ENCODE results near the gene GPATCH2.
"Not testable (repeated sequence)": the region's sequence is repeated elsewhere in the genome, so short reads cannot be mapped to it uniquely, and the experiment has no call there.

Gene GPATCH2

DNA sequence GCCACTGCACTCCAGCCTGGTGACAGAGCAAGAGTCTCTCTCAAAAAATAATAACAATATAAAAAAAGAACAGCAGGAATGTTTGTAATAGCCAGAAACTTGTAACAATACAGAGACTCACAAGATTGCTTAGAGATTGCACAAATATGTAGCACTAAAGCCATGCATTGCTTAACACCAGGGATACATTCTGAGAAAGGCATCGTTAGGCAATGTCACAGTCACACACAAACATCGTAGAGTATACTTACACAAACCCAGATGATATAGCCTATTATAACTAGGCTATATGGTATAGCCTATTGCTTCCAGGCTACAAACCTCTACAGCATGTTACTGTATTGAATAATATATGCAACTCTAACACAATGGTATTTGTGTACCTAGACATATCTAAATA, 45.3 kb downstream of the GPATCH2 start:
- Histone ChIP-seq H3K4me1 (ENCODE audit: control insufficient read depth, insufficient read depth, low read length, poor library complexity, severe bottlenecking) (no peaks in the 10 kb centered on the region), H3K36me3 (ENCODE audit: control insufficient read depth, insufficient read depth, low read length) (no peaks in the 10 kb centered on the region), H3K4me3 (ENCODE audit: insufficient read depth, low read depth, low read length, poor library complexity, severe bottlenecking) (no peak overlapping the region), H3K9me3 (ENCODE audit: control insufficient read depth, low read length) (no peaks in the 10 kb centered on the region), H3K27ac (ENCODE audit: insufficient read depth, low read length, poor library complexity, severe bottlenecking) (no peak overlapping the region), H3K27me3 (replicated peaks; ENCODE audit: control insufficient read depth, insufficient read depth, low read length, poor library complexity, severe bottlenecking) (no peaks in the 10 kb centered on the region)
- no peak for DNase-seq

- H3K9me3 ChIP-seq (ENCODE audit: control insufficient read depth, low read length); DNase-seq; H3K27me3 ChIP-seq (replicated peaks; ENCODE audit: control insufficient read depth, insufficient read depth, low read length, poor library complexity, severe bottlenecking); H3K27ac ChIP-seq (ENCODE audit: insufficient read depth, low read length, poor library complexity, severe bottlenecking); H3K4me3 ChIP-seq (ENCODE audit: insufficient read depth, low read depth, low read length, poor library complexity, severe bottlenecking); H3K4me1 ChIP-seq (ENCODE audit: control insufficient read depth, insufficient read depth, low read length, poor library complexity, severe bottlenecking); H3K36me3 ChIP-seq (ENCODE audit: control insufficient read depth, insufficient read depth, low read length): not testable (repeated sequence)
Measured at GRCh38 chr1:217584286-217584811, 46.5 kb downstream of the GPATCH2 start.

- Histone ChIP-seq H3K27me3 (replicated peaks; ENCODE audit: control insufficient read depth, insufficient read depth, low read length, poor library complexity, severe bottlenecking) (no peaks in the 10 kb centered on the region), H3K9me3 (ENCODE audit: control insufficient read depth, low read length) (no peaks in the 10 kb centered on the region), H3K27ac (ENCODE audit: insufficient read depth, low read length, poor library complexity, severe bottlenecking) (no peak overlapping the region), H3K36me3 (ENCODE audit: control insufficient read depth, insufficient read depth, low read length) (no peaks in the 10 kb centered on the region), H3K4me3 (ENCODE audit: insufficient read depth, low read depth, low read length, poor library complexity, severe bottlenecking) (no peak overlapping the region), H3K4me1 (ENCODE audit: control insufficient read depth, insufficient read depth, low read length, poor library complexity, severe bottlenecking) (no peaks in the 10 kb centered on the region)
- no peak for DNase-seq
Measured at GRCh38 chr1:217577336-217577735, 53.6 kb downstream of the GPATCH2 start.

DNA sequence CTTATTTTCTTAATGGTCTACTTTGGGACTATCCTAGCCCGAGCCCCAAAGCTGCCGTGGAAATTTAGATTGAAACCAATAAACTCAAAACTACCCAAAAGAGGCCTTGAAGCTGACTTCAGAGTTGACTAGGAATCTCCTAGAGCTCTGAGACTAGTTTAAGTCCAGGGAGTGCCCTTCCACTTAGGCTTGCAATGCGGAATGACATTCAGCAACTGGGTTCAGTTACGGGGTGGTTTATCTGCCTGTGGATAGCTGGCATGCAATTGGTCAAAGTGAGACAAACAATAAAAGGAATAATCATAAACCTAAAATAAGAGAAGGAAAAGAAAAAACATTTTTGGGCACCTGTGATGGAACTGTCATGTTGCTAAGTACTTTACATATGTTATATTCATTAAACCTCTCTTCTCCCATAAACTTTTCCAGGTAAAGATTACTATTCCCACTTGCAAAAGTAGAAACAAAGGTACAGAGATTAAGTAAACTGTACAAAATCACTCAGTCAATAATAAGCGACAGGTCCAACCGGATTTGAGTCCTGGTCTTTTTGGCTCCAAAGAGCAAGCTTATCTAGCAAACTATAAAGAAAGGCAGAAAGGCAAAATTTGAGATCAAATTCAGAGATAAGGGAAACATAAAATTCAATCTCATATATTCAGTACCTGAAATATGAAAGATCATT, 56.5 kb downstream of the GPATCH2 start:
- Histone ChIP-seq H3K9me3 (ENCODE audit: control insufficient read depth, low read length) (no peaks in the 10 kb centered on the region), H3K27me3 (replicated peaks; ENCODE audit: control insufficient read depth, insufficient read depth, low read length, poor library complexity, severe bottlenecking) (no peaks in the 10 kb centered on the region), H3K4me3 (ENCODE audit: insufficient read depth, low read depth, low read length, poor library complexity, severe bottlenecking) (no peak overlapping the region), H3K27ac (ENCODE audit: insufficient read depth, low read length, poor library complexity, severe bottlenecking) (no peak overlapping the region), H3K36me3 (ENCODE audit: control insufficient read depth, insufficient read depth, low read length) (no peaks in the 10 kb centered on the region), H3K4me1 (ENCODE audit: control insufficient read depth, insufficient read depth, low read length, poor library complexity, severe bottlenecking) (no peaks in the 10 kb centered on the region)
- no peak for DNase-seq

DNA sequence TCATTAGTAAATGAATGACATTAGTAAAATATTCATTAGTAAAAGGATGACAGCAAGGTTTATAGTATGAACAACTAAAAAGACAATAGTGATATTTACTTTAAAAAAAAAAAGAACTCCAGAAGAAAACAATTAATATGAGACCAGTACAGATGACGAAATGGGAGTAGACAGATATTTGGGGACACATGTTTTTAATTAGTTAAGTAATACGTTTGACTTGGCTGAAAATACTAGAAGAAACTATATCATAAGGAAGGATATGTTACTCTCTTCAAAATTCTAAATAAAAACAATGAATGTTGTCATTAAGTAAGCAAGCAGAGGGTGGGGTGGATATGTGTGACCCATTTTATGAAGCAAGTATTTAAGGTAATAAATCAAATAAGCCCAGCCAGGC, 61.9 kb downstream of the GPATCH2 start:
- H3K9me3 ChIP-seq (ENCODE audit: control insufficient read depth, low read length), result no peaks in the 10 kb centered on the region
- DNase-seq, result no peak
- no peaks in the 10 kb centered on the region for H3K36me3 ChIP-seq (ENCODE audit: control insufficient read depth, insufficient read depth, low read length)
- no peak overlapping the region for H3K27ac ChIP-seq (ENCODE audit: insufficient read depth, low read length, poor library complexity, severe bottlenecking)
- no peaks in the 10 kb centered on the region for H3K27me3 ChIP-seq (replicated peaks; ENCODE audit: control insufficient read depth, insufficient read depth, low read length, poor library complexity, severe bottlenecking)
- no peak overlapping the region for H3K4me3 ChIP-seq (ENCODE audit: insufficient read depth, low read depth, low read length, poor library complexity, severe bottlenecking)
- H3K4me1 ChIP-seq (ENCODE audit: control insufficient read depth, insufficient read depth, low read length, poor library complexity, severe bottlenecking), result no peaks in the 10 kb centered on the region

- no peaks in the 10 kb centered on the region for H3K4me1 ChIP-seq (ENCODE audit: control insufficient read depth, insufficient read depth, low read length, poor library complexity, severe bottlenecking)
- H3K4me3 ChIP-seq (ENCODE audit: insufficient read depth, low read depth, low read length, poor library complexity, severe bottlenecking), result no peak overlapping the region
- no peak for DNase-seq
Measured at GRCh38 chr1:217568200-217568599, 62.7 kb downstream of the GPATCH2 start.

DNA sequence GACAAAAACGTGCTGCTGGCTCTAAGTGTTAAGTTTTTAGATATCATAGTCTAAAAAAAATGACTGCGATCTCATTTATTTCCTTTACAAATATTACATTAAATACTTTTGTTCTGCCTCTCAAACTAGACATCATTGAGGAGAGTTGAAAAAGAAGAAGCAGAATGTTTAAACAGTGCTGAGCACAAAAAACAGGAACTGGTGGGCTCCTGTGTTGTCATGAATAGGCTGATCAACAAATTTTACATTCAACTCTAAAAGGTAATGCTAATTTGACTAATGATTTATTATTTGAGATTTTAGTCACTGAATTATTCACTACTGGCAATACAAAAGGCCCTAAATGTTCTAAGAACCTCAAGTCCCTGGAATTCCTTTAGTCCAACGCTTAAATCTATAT, 66.1 kb downstream of the GPATCH2 start:
- no peak for DNase-seq
- Histone ChIP-seq H3K4me1 (ENCODE audit: control insufficient read depth, insufficient read depth, low read length, poor library complexity, severe bottlenecking) (no peaks in the 10 kb centered on the region), H3K4me3 (ENCODE audit: insufficient read depth, low read depth, low read length, poor library complexity, severe bottlenecking) (no peak overlapping the region)

More at GRCh38 chr1:217568200-217568599, 62.7 kb downstream of the GPATCH2 start:
- Histone ChIP-seq H3K27ac (ENCODE audit: insufficient read depth, low read length, poor library complexity, severe bottlenecking) (no peak overlapping the region), H3K9me3 (ENCODE audit: control insufficient read depth, low read length) (no peaks in the 10 kb centered on the region), H3K36me3 (ENCODE audit: control insufficient read depth, insufficient read depth, low read length) (no peaks in the 10 kb centered on the region), H3K27me3 (replicated peaks; ENCODE audit: control insufficient read depth, insufficient read depth, low read length, poor library complexity, severe bottlenecking) (no peaks in the 10 kb centered on the region)

GRCh38 chr1:217564207-217564606, 66.7 kb downstream of the GPATCH2 start:
- Histone ChIP-seq H3K9me3 (ENCODE audit: control insufficient read depth, low read length) (no peaks in the 10 kb centered on the region), H3K36me3 (ENCODE audit: control insufficient read depth, insufficient read depth, low read length) (no peaks in the 10 kb centered on the region), H3K4me1 (ENCODE audit: control insufficient read depth, insufficient read depth, low read length, poor library complexity, severe bottlenecking) (no peaks in the 10 kb centered on the region), H3K27ac (ENCODE audit: insufficient read depth, low read length, poor library complexity, severe bottlenecking) (no peak overlapping the region), H3K4me3 (ENCODE audit: insufficient read depth, low read depth, low read length, poor library complexity, severe bottlenecking) (no peak overlapping the region), H3K27me3 (replicated peaks; ENCODE audit: control insufficient read depth, insufficient read depth, low read length, poor library complexity, severe bottlenecking) (no peaks in the 10 kb centered on the region)
- DNase-seq, result no peak

More for the DNA sequence above, 66.1 kb downstream of the GPATCH2 start:
- Histone ChIP-seq H3K36me3 (ENCODE audit: control insufficient read depth, insufficient read depth, low read length) (no peaks in the 10 kb centered on the region), H3K27ac (ENCODE audit: insufficient read depth, low read length, poor library complexity, severe bottlenecking) (no peak overlapping the region), H3K27me3 (replicated peaks; ENCODE audit: control insufficient read depth, insufficient read depth, low read length, poor library complexity, severe bottlenecking) (no peaks in the 10 kb centered on the region), H3K9me3 (ENCODE audit: control insufficient read depth, low read length) (no peaks in the 10 kb centered on the region)

- H3K36me3 ChIP-seq (ENCODE audit: control insufficient read depth, insufficient read depth, low read length), result no peaks in the 10 kb centered on the region
- no peaks in the 10 kb centered on the region for H3K27me3 ChIP-seq (replicated peaks; ENCODE audit: control insufficient read depth, insufficient read depth, low read length, poor library complexity, severe bottlenecking)
- no peak overlapping the region for H3K27ac ChIP-seq (ENCODE audit: insufficient read depth, low read length, poor library complexity, severe bottlenecking)
- DNase-seq, result no peak
- no peaks in the 10 kb centered on the region for H3K4me1 ChIP-seq (ENCODE audit: control insufficient read depth, insufficient read depth, low read length, poor library complexity, severe bottlenecking)
- H3K4me3 ChIP-seq (ENCODE audit: insufficient read depth, low read depth, low read length, poor library complexity, severe bottlenecking), result no peak overlapping the region
- no peaks in the 10 kb centered on the region for H3K9me3 ChIP-seq (ENCODE audit: control insufficient read depth, low read length)
Measured at GRCh38 chr1:217563179-217563578, 67.7 kb downstream of the GPATCH2 start.

GRCh38 chr1:217562229-217562878, 68.5 kb downstream of the GPATCH2 start:
- no peak for DNase-seq
- Histone ChIP-seq H3K36me3 (ENCODE audit: control insufficient read depth, insufficient read depth, low read length) (no peaks in the 10 kb centered on the region), H3K9me3 (ENCODE audit: control insufficient read depth, low read length) (no peaks in the 10 kb centered on the region), H3K4me3 (ENCODE audit: insufficient read depth, low read depth, low read length, poor library complexity, severe bottlenecking) (no peak overlapping the region), H3K4me1 (ENCODE audit: control insufficient read depth, insufficient read depth, low read length, poor library complexity, severe bottlenecking) (no peaks in the 10 kb centered on the region), H3K27ac (ENCODE audit: insufficient read depth, low read length, poor library complexity, severe bottlenecking) (no peak overlapping the region), H3K27me3 (replicated peaks; ENCODE audit: control insufficient read depth, insufficient read depth, low read length, poor library complexity, severe bottlenecking) (no peaks in the 10 kb centered on the region)
